Ovary (tissue), 9 donors: ENCODE results near the gene MROH7. TPM values are rescaled to one million over a fixed set of nuclear protein-coding genes. Genes with fewer than 3 reads are reported as not detected.
A peak's percentile ranks its signal among the peaks of the same experiment; 100 is the strongest.

Source experiments
- DNase-seq, 5 donors: peaks; one replicate each; pipeline ENCODE4 v3.0.0-alpha.2; 2019 to 2020
- H3K27ac ChIP-seq, 2 donors: fragments of 200-600 bp; one replicate each; pipeline versions ENCODE4 v1.5.1 to v1.8.0; 2019 to 2022
- H3K27me3 ChIP-seq: fragments of 200-600 bp; one replicate; pipeline ENCODE4 v1.8.0; 2022
- H3K36me3 ChIP-seq: fragments of 200-600 bp; sonication (generic); one replicate; pipeline ENCODE4 v1.5.1; 2019
- H3K4me1 ChIP-seq: one replicate; pipeline ENCODE4 v1.8.1; 2013; ENCODE audit warnings: mild to moderate bottlenecking, moderate library complexity; ENCODE audit not compliant: insufficient read depth
- H3K4me3 ChIP-seq: fragments of 200-600 bp; sonication (generic); one replicate; pipeline ENCODE4 v1.5.1; 2017
- H3K9me3 ChIP-seq, 2 donors: fragments of 200-600 bp in 1 of 2; sonication (generic) in 1 of 2; one replicate each; pipeline versions ENCODE4 v1.5.1 to v1.8.1; 2013 to 2019; ENCODE audit warnings: mild to moderate bottlenecking in 1 of 2, moderate library complexity in 1 of 2
- EP300 ChIP-seq: sonication (generic); formaldehyde crosslinking; IDR thresholded peaks from one replicate; pipeline ENCODE4 v1.6.1; 2017; ENCODE audit warnings: antibody characterized with exemption
- POLR2A ChIP-seq: fragments of 450-650 bp; IDR thresholded peaks from one replicate; pipeline ENCODE4 v1.6.1; 2017; ENCODE audit warnings: antibody characterized with exemption, mild to moderate bottlenecking, moderate library complexity
- WGBS, 3 donors: extraction: QIAGEN DNeasy Blood & Tissue Kit in 1 of 3; methylation state at CpG; one replicate each; pipeline versions ENCODE4 v1.1.5 to v1.1.7; 2013 to 2017; 5-methylcytosine and 5-hydroxymethylcytosine counted together
- intact Hi-C, 4 donors: fragments of 100-400 bp; cut with DNase I; formaldehyde crosslinking; loops; one replicate each; pipeline versions ENCODE4 v1.11.0 to v1.15.1; 2022 to 2023
- polyA plus RNA-seq, 2 donors: library from polyadenylated mRNA; stranded (reverse); fragments of 200-250 nt in 1 of 2; fragments of 350-450 nt in 1 of 2; fragmentation: Illumina TruSeq in 1 of 2; extraction: RNeasy Lipid Tissue Mini Kit (QIAGEN cat#74804) in 1 of 2; gene quantifications; one replicate each; pipeline ENCODE4 v1.2.3, GENCODE V29; 2013 to 2014
- total RNA-seq, 7 donors: library from RNA; depleted of rRNA in 2 of 7; stranded (reverse); fragments of >200 nt in 2 of 7; fragmentation: NEBNext Ultra II Directional in 3 of 7; extraction: Animal tissue kit (Norgen Biotek cat#: 25700) in 3 of 7; gene quantifications; one replicate each; pipeline versions ENCODE4 v1.1.0 to v1.2.4, GENCODE V29; 2016 to 2023
- TF ChIP-seq, protein P1 (sequence below), 3 donors: fragments of 450-650 bp in 2 of 3; fragments of 200-600 bp in 1 of 3; IDR thresholded peaks; one replicate each; pipeline versions ENCODE4 v1.5.1 to v1.8.0; 2016 to 2022; ENCODE audit warnings: antibody characterized with exemption in 3 of 3, mild to moderate bottlenecking in 1 of 3
- donor health status: DM: no; HTN: no; CAD: no; lungs with moderate emphysema.
- donor health status: DM: no; HTN: no; CAD: no.
- donor health status: Bipolar disorder and iron deficiency.
- donor health status: DM: yes; HTN: yes; CAD: no.
- donor health status: DM: no; HTN: no; CAD: no.
- donor health status: DM: yes; HTN: yes; CAD: no.

MROH7 gene
- total and polyA plus RNA-seq, 9 donors = 3.1 to 20.9 (median 9.3) TPM

DNA sequence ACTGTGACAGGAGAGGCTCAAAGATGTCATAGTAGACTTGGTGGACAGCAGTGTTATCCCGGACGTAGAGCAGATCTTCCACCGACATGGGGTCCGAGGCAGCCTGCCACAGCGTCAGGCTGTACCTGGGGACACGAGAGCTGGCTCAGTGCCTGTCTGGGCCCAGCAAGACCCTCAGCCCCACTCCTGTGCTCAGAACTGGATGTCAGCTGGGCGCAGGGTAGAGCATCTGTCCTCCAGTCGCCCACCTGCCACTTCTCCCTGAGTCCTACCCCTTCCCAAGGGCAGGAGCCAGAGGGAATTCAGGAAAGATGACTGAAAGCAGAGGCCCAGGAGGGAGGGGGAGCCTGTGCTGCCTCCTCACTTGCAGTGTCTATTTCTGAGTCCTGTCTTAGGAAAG, 30.0 kb upstream of the MROH7 start:
- intact Hi-C loops = no loop called here
- no peak overlapping the region for H3K4me3 ChIP-seq
- H3K4me1 ChIP-seq = no peaks in the 10 kb centered on the region
- no peaks in the 10 kb centered on the region for H3K27me3 ChIP-seq
- no peaks in the 10 kb centered on the region for H3K9me3 ChIP-seq
- H3K36me3 ChIP-seq = no peaks in the 10 kb centered on the region
- no peak overlapping the region for H3K27ac ChIP-seq
- 88 to 92% (median 91%) methylated on average over 8 of the region's 8 CpGs for WGBS, 3 donors
- peak in 1 of 5 donors; percentile 32 for DNase-seq
- TF ChIP-seq EP300 (no peak), POLR2A (no peak)
- TF ChIP-seq, protein P1, sequence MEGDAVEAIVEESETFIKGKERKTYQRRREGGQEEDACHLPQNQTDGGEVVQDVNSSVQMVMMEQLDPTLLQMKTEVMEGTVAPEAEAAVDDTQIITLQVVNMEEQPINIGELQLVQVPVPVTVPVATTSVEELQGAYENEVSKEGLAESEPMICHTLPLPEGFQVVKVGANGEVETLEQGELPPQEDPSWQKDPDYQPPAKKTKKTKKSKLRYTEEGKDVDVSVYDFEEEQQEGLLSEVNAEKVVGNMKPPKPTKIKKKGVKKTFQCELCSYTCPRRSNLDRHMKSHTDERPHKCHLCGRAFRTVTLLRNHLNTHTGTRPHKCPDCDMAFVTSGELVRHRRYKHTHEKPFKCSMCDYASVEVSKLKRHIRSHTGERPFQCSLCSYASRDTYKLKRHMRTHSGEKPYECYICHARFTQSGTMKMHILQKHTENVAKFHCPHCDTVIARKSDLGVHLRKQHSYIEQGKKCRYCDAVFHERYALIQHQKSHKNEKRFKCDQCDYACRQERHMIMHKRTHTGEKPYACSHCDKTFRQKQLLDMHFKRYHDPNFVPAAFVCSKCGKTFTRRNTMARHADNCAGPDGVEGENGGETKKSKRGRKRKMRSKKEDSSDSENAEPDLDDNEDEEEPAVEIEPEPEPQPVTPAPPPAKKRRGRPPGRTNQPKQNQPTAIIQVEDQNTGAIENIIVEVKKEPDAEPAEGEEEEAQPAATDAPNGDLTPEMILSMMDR (IDR thresholded peaks at IDR 0.05) = no peak

DNA sequence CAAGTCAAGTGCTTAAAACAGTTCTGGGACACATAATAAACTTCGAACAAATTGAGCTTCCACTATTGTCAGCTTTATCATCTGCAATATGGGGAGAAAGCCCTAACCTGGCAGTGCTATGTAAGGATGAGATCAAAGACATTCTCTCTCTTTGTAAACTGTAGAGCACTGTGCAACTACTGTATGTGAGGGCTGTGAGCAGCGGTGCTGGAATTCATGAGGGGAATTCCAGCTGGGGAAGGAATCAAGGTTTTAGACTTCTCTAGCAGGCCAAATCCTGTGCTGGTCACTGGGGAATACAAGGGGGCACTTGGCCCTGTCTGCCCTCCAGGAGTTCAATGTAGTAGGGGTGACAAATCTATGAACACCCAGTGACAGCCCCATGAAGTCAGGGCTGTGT, 27.6 kb upstream of the MROH7 start:
- DNase-seq = no peak
- 76 to 82% (median 78%) methylated on average over 2 of the region's 2 CpGs for WGBS, 3 donors
- H3K4me3 ChIP-seq = no peak overlapping the region

DNA sequence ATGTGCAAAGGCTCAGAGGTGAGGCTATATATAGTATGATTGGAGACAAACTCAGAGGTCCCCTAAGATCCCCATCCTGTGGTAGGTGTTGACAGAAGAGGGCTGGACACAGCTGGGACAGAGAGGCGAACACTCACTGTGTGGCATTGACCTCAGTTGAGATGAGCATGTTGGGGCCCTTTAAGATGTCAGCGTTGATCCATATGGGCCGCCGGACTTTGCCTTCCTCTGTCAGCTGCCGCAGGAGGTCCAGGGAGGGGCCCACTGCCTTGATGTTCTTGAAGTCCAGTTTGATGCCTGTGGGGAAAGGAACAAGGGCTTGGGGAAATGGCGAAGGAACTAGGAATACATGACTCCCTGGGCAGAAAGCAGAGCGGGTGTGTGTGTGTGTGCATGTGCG, 27.0 kb upstream of the MROH7 start:
- intact Hi-C loops = no loop called here
- Histone ChIP-seq H3K4me1 (no peaks in the 10 kb centered on the region), H3K27me3 (no peaks in the 10 kb centered on the region), H3K36me3 (no peaks in the 10 kb centered on the region), H3K27ac (no peak overlapping the region), H3K4me3 (no peak overlapping the region), H3K9me3 (no peaks in the 10 kb centered on the region)
- peak in 2 of 5 donors; percentile 9 to 14 for DNase-seq
- TF ChIP-seq, protein P1 (IDR thresholded peaks at IDR 0.05) = no peak
- TF ChIP-seq POLR2A = no peak
- TF ChIP-seq EP300 = no peak
- WGBS, 3 donors = 69 to 73% (median 72%) methylated on average over 8 of the region's 8 CpGs

More for the DNA sequence above, 27.6 kb upstream of the MROH7 start:
- intact Hi-C loops = no loop called here
- no peaks in the 10 kb centered on the region for H3K36me3 ChIP-seq
- H3K27me3 ChIP-seq = no peaks in the 10 kb centered on the region
- TF ChIP-seq, protein P1 (IDR thresholded peaks at IDR 0.05) = no peak
- TF ChIP-seq EP300 = no peak
- H3K9me3 ChIP-seq = no peaks in the 10 kb centered on the region
- no peaks in the 10 kb centered on the region for H3K4me1 ChIP-seq
- H3K27ac ChIP-seq = no peak overlapping the region

DNA sequence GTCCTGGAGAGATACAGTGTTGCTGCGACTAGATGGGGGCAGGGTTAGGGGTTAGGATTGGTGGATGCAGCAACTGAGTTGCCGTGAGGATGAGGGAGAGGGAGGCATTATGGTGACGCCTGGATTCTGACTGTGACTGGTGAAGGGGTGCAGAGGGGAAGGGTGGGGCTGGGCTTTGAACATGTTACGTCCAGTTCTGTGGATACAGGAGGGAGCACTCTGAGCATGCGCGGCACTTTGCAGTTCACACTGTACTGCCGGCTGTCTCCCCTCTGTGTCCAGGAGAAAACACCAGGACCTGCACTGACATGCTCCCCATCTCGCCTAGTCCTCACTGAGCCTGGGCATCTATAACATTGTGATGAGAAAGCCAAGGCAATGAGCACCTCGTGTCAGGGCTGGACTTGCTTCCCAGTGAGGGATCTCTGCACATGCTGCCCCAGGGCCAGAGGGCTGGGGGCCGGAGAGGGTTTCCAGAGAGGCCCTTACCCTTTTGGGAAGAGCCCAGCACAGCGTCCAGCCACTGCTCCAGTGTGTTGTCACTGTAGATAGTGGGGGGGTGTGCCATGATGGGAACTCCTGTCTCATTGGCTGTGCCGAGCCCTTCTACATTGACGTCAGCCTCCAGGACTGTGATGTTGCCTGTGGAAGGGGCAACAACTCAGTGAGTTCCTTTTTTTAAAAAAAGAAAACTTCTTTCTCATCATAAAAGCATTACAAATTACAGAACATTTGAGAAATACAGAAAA, 25.9 kb upstream of the MROH7 start:
- TF ChIP-seq, protein P1 (IDR thresholded peaks at IDR 0.05) = no peak
- TF ChIP-seq EP300 (no peak), POLR2A (no peak)
- no peaks in the 10 kb centered on the region for H3K36me3 ChIP-seq
- intact Hi-C loops = no loop called here
- no peak overlapping the region for H3K27ac ChIP-seq
- WGBS, 3 donors = 42 to 55% (median 54%) methylated on average over 13 of the region's 13 CpGs
- no peaks in the 10 kb centered on the region for H3K9me3 ChIP-seq
- no peak overlapping the region for H3K4me3 ChIP-seq
- peak in 2 of 5 donors; percentile 4 to 13 for DNase-seq
- no peaks in the 10 kb centered on the region for H3K4me1 ChIP-seq
- H3K27me3 ChIP-seq = no peaks in the 10 kb centered on the region
